ENCODE measurements around the gene CD82. TPM values are rescaled to one million over a fixed set of nuclear protein-coding genes. Genes with fewer than 3 reads are reported as not detected.

The CD82 gene
- total RNA-seq, 1 donor from 2014 or later = 35.5 TPM

- Histone ChIP-seq H3K27ac (ENCODE audit: low read depth, low read length) (no peak overlapping the region), H3K4me3 (ENCODE audit: low read length in 3 of 3) (peak overlapping the region; percentile 15 to 64 (median 59)), H3K36me3 (ENCODE audit: control insufficient read depth in 3 of 3, insufficient read depth in 3 of 3, low read length in 3 of 3) (peaks cover 3 to 9% (median 4%) of the 10 kb centered on the region in 3 donors), H3K9ac (ENCODE audit: low read depth in 1 of 3, low read length in 3 of 3) (peak overlapping the region in 2 of 3 donors; percentile 47 to 71), H3K4me1 (ENCODE audit: control insufficient read depth in 3 of 3, insufficient read depth in 3 of 3, low read length in 3 of 3) (peaks cover 16 to 30% (median 22%) of the 10 kb centered on the region in 3 donors), H3K9me3 (ENCODE audit: control insufficient read depth in 3 of 3, low read length in 3 of 3) (no peaks in the 10 kb centered on the region), H3K27me3 (ENCODE audit: control insufficient read depth in 3 of 3, insufficient read depth in 3 of 3, low read length in 3 of 3) (no peaks in the 10 kb centered on the region)
These were observed 55.7 kb downstream of the CD82 start for GRCh38 chr11:44621140-44621681.

- Histone ChIP-seq H3K4me1 (ENCODE audit: control insufficient read depth in 3 of 3, insufficient read depth in 3 of 3, low read length in 3 of 3) (peaks cover 16 to 31% (median 22%) of the 10 kb centered on the region in 3 donors), H3K9me3 (ENCODE audit: control insufficient read depth in 3 of 3, low read length in 3 of 3) (no peaks in the 10 kb centered on the region), H3K27ac (ENCODE audit: low read depth, low read length) (no peak overlapping the region)
These were observed 56.3 kb downstream of the CD82 start for GRCh38 chr11:44621784-44622183.

GRCh38 chr11:44622190-44622650 is 56.8 kb downstream of the CD82 start:
- Histone ChIP-seq H3K27ac (ENCODE audit: low read depth, low read length) (no peak overlapping the region), H3K27me3 (ENCODE audit: control insufficient read depth in 3 of 3, insufficient read depth in 3 of 3, low read length in 3 of 3) (no peaks in the 10 kb centered on the region), H3K36me3 (ENCODE audit: control insufficient read depth in 3 of 3, insufficient read depth in 3 of 3, low read length in 3 of 3) (peaks cover 3 to 6% (median 4%) of the 10 kb centered on the region in 3 donors), H3K4me3 (ENCODE audit: low read length in 3 of 3) (no peak overlapping the region), H3K9me3 (ENCODE audit: control insufficient read depth in 3 of 3, low read length in 3 of 3) (no peaks in the 10 kb centered on the region), H3K4me1 (ENCODE audit: control insufficient read depth in 3 of 3, insufficient read depth in 3 of 3, low read length in 3 of 3) (peaks cover 17 to 33% (median 22%) of the 10 kb centered on the region in 3 donors), H3K9ac (ENCODE audit: low read depth in 1 of 3, low read length in 3 of 3) (peak overlapping the region in 1 of 3 donors; percentile 71)

More at GRCh38 chr11:44621784-44622183, 56.3 kb downstream of the CD82 start:
- H3K27me3 ChIP-seq (ENCODE audit: control insufficient read depth in 3 of 3, insufficient read depth in 3 of 3, low read length in 3 of 3) = no peaks in the 10 kb centered on the region
- H3K4me3 ChIP-seq (ENCODE audit: low read length in 3 of 3) = no peak overlapping the region
- H3K36me3 ChIP-seq (ENCODE audit: control insufficient read depth in 3 of 3, insufficient read depth in 3 of 3, low read length in 3 of 3) = peaks cover 3 to 6% (median 4%) of the 10 kb centered on the region in 3 donors
- peak overlapping the region in 1 of 3 donors; percentile 71 for H3K9ac ChIP-seq (ENCODE audit: low read depth in 1 of 3, low read length in 3 of 3)

GRCh38 chr11:44622721-44623258 is 57.3 kb downstream of the CD82 start:
- Histone ChIP-seq H3K4me1 (ENCODE audit: control insufficient read depth in 3 of 3, insufficient read depth in 3 of 3, low read length in 3 of 3) (peaks cover 23 to 38% (median 27%) of the 10 kb centered on the region in 3 donors), H3K36me3 (ENCODE audit: control insufficient read depth in 3 of 3, insufficient read depth in 3 of 3, low read length in 3 of 3) (peaks cover 3 to 6% (median 4%) of the 10 kb centered on the region in 3 donors), H3K27ac (ENCODE audit: low read depth, low read length) (no peak overlapping the region), H3K9ac (ENCODE audit: low read depth in 1 of 3, low read length in 3 of 3) (no peak overlapping the region), H3K9me3 (ENCODE audit: control insufficient read depth in 3 of 3, low read length in 3 of 3) (no peaks in the 10 kb centered on the region), H3K4me3 (ENCODE audit: low read length in 3 of 3) (no peak overlapping the region), H3K27me3 (ENCODE audit: control insufficient read depth in 3 of 3, insufficient read depth in 3 of 3, low read length in 3 of 3) (no peaks in the 10 kb centered on the region)

GRCh38 chr11:44623341-44623730 is 57.9 kb downstream of the CD82 start:
- Histone ChIP-seq H3K4me1 (ENCODE audit: control insufficient read depth in 3 of 3, insufficient read depth in 3 of 3, low read length in 3 of 3) (peaks cover 28 to 44% (median 33%) of the 10 kb centered on the region in 3 donors), H3K27ac (ENCODE audit: low read depth, low read length) (peak overlapping the region; percentile 22), H3K27me3 (ENCODE audit: control insufficient read depth in 3 of 3, insufficient read depth in 3 of 3, low read length in 3 of 3) (no peaks in the 10 kb centered on the region), H3K9me3 (ENCODE audit: control insufficient read depth in 3 of 3, low read length in 3 of 3) (no peaks in the 10 kb centered on the region), H3K4me3 (ENCODE audit: low read length in 3 of 3) (no peak overlapping the region), H3K9ac (ENCODE audit: low read depth in 1 of 3, low read length in 3 of 3) (peak overlapping the region in 1 of 3 donors; percentile 47), H3K36me3 (ENCODE audit: control insufficient read depth in 3 of 3, insufficient read depth in 3 of 3, low read length in 3 of 3) (peaks cover 2 to 6% (median 3%) of the 10 kb centered on the region in 3 donors)

DNA sequence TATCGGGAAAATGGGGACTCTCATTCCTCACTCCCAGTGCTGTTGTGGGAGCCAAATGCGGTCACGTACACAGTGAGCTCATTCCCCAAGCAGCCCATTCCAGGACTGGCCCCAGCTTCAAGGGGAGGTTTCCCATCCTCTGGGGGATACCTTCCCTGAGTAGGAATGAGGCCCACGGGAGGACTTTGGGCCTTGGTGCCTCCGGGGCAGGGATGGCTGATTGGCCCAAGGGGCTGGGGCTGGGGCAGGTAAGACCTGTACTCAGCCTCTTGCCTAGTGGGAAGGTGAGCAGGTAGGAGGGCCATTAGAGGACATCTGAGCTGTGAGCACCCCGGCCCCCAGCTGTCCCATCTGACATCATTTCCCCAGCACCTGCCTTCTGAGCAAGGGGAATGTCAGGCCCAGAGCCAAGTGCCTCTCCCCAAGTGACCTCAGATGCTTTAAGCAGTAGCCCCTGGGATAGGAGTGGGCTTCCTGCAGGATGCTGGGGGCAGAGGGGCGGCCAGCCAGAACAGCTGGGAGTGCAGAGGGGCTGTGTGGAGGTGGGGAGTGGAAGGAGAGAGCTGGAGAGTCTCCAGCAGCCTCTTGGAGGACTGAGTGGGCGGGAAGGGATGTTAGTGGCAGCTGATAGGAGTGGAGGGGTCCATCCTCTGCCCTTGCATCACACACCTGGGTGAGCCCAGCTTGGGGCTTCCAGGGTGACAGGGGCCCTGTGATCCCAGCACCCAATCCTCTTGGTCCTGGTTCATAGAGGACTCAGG is 58.4 kb downstream of the CD82 start:
- H3K27ac ChIP-seq (ENCODE audit: low read depth, low read length) = peak overlapping the region; percentile 22
- H3K9ac ChIP-seq (ENCODE audit: low read depth in 1 of 3, low read length in 3 of 3) = peak overlapping the region in 1 of 3 donors; percentile 47
- no peak overlapping the region for H3K4me3 ChIP-seq (ENCODE audit: low read length in 3 of 3)
- H3K27me3 ChIP-seq (ENCODE audit: control insufficient read depth in 3 of 3, insufficient read depth in 3 of 3, low read length in 3 of 3) = no peaks in the 10 kb centered on the region
- peaks cover 0 to 1% (median under 1%) of the 10 kb centered on the region in 3 donors for H3K36me3 ChIP-seq (ENCODE audit: control insufficient read depth in 3 of 3, insufficient read depth in 3 of 3, low read length in 3 of 3)
- peaks cover 34 to 49% (median 38%) of the 10 kb centered on the region in 3 donors for H3K4me1 ChIP-seq (ENCODE audit: control insufficient read depth in 3 of 3, insufficient read depth in 3 of 3, low read length in 3 of 3)
- no peaks in the 10 kb centered on the region for H3K9me3 ChIP-seq (ENCODE audit: control insufficient read depth in 3 of 3, low read length in 3 of 3)

DNA sequence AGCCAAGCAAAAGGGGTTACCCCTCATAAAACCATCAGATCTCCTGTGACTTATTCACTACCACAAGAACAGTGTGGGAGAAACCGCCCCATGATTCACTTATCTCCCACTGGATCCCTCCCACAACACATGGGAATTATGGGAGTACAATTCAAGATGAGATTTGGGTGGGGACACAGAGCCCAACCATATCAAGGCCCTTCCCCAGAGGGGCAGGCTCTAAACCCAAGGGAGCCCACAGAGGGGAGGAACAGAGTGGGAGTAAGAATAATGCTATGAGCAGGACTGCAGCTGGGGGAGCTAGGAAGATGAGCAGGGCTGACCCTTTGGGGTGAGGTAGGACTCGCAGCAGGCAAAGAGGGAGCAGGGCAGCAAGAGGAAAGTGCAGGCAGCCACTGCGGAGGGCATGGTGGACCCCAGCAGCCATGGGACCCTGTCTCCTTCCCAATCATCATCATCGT is 59.3 kb downstream of the CD82 start:
- peaks cover 34 to 53% (median 38%) of the 10 kb centered on the region in 3 donors for H3K4me1 ChIP-seq (ENCODE audit: control insufficient read depth in 3 of 3, insufficient read depth in 3 of 3, low read length in 3 of 3)
- no peak overlapping the region for H3K4me3 ChIP-seq (ENCODE audit: low read length in 3 of 3)
- H3K27ac ChIP-seq (ENCODE audit: low read depth, low read length) = no peak overlapping the region
- H3K9ac ChIP-seq (ENCODE audit: low read depth in 1 of 3, low read length in 3 of 3) = no peak overlapping the region
- no peaks in the 10 kb centered on the region for H3K27me3 ChIP-seq (ENCODE audit: control insufficient read depth in 3 of 3, insufficient read depth in 3 of 3, low read length in 3 of 3)
- H3K36me3 ChIP-seq (ENCODE audit: control insufficient read depth in 3 of 3, insufficient read depth in 3 of 3, low read length in 3 of 3) = no peaks in the 10 kb centered on the region
- H3K9me3 ChIP-seq (ENCODE audit: control insufficient read depth in 3 of 3, low read length in 3 of 3) = no peaks in the 10 kb centered on the region

GRCh38 chr11:44625759-44626523 is 60.5 kb downstream of the CD82 start:
- Histone ChIP-seq H3K27me3 (ENCODE audit: control insufficient read depth in 3 of 3, insufficient read depth in 3 of 3, low read length in 3 of 3) (no peaks in the 10 kb centered on the region), H3K27ac (ENCODE audit: low read depth, low read length) (no peak overlapping the region), H3K9ac (ENCODE audit: low read depth in 1 of 3, low read length in 3 of 3) (no peak overlapping the region), H3K36me3 (ENCODE audit: control insufficient read depth in 3 of 3, insufficient read depth in 3 of 3, low read length in 3 of 3) (no peaks in the 10 kb centered on the region), H3K4me1 (ENCODE audit: control insufficient read depth in 3 of 3, insufficient read depth in 3 of 3, low read length in 3 of 3) (peaks cover 34 to 52% (median 38%) of the 10 kb centered on the region in 3 donors), H3K9me3 (ENCODE audit: control insufficient read depth in 3 of 3, low read length in 3 of 3) (no peaks in the 10 kb centered on the region), H3K4me3 (ENCODE audit: low read length in 3 of 3) (no peak overlapping the region)

- Histone ChIP-seq H3K9ac (ENCODE audit: low read depth in 1 of 3, low read length in 3 of 3) (no peak overlapping the region), H3K27me3 (ENCODE audit: control insufficient read depth in 3 of 3, insufficient read depth in 3 of 3, low read length in 3 of 3) (no peaks in the 10 kb centered on the region), H3K4me3 (ENCODE audit: low read length in 3 of 3) (no peak overlapping the region), H3K36me3 (ENCODE audit: control insufficient read depth in 3 of 3, insufficient read depth in 3 of 3, low read length in 3 of 3) (no peaks in the 10 kb centered on the region), H3K9me3 (ENCODE audit: control insufficient read depth in 3 of 3, low read length in 3 of 3) (no peaks in the 10 kb centered on the region), H3K27ac (ENCODE audit: low read depth, low read length) (no peak overlapping the region), H3K4me1 (ENCODE audit: control insufficient read depth in 3 of 3, insufficient read depth in 3 of 3, low read length in 3 of 3) (peaks cover 32 to 47% (median 38%) of the 10 kb centered on the region in 3 donors)
These were observed 61.2 kb downstream of the CD82 start for GRCh38 chr11:44626645-44627044.
